GM21576 (cell line): ENCODE data around the gene ANKS3.

Source experiments
- ATAC-seq: cut with Tn5 transposase; IDR thresholded peaks from one replicate; pipeline ENCODE4 v1.9.1; 2021; ENCODE audit warnings: mild to moderate bottlenecking, moderate library complexity; ENCODE audit not compliant: unreplicated experiment

ANKS3 gene

GRCh38 chr16:4686497-4687210, 47.4 kb downstream of the ANKS3 start:
- ATAC-seq: no peak

- no peak for ATAC-seq
Observed at GRCh38 chr16:4685776-4686496, 48.1 kb downstream of the ANKS3 start.

DNA sequence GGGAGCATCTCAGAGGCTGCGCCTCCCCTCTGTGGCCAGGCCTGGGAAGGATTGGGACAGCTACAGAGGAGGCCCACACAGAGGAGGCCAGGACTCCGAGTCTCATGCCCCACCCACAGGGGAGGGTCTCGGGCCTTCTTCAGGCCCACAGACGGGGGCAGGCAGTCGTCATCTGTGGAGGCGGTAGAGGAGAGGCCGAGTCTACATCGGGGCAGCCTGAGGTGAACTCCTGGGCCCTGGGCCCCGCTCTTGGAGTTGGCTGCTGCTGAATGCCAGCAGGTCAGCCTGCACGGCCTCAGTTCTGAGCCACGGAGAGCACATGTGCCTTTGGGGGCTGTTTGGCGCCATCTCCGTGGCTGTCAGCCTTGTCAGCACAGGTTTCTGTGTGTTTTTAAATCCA, 48.8 kb downstream of the ANKS3 start:
- ATAC-seq: no peak

DNA sequence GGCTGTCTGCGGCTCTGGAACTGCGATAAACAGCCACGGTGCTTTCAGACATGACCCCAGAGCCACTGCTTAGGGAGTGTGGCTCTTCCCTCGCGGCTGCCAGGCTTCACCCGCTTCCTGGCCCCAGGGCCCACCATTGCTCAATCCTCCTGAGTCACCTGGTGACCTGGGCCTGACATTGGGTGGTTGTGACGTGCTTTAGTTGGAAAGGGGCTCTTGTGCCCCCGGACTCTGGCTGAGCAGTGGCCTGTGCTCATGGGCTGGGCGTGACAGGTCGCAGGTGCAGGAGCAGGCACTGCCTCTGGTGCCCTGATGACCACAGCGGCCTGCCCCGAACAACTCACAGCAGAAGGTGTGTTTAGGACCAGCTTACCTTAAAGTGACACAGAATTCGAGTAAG, 49.3 kb downstream of the ANKS3 start:
- ATAC-seq: no peak

- ATAC-seq: no peak
Observed at GRCh38 chr16:4684058-4684715, 49.9 kb downstream of the ANKS3 start.

- ATAC-seq: no peak
Observed at GRCh38 chr16:4683255-4684057, 50.6 kb downstream of the ANKS3 start.

DNA sequence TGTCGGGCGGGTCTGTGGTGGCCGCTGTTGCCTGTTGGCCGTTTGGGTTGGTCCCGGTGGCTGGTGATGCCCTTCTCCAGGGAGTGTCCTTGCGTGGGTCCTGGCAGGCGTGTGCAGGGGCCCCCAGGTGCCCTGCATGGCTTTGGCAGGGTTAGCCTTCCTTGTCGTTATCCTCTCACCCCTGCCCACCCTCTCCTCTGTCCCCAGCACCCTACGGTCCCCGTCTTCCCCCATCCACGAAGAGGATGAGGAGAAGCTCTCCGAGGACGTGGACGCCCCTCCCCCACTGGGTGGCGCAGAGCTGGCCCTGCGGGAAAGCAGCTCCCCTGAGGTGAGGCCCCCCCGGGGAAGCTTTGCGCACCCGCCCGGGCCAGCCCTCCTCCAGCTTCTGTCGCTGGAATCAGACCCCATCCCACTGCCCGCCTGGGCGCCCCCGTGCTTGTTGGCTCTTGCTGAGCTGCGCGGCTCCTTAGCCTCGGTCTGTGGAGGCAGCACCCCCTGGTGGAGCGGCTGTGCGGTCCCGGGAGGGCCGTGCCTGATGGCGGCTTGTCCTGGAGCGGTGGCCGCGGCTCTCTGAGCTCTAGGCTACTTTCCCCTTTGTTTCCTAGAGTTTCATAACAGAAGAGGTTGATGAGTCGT, 51.3 kb downstream of the ANKS3 start:
- ATAC-seq: no peak

GRCh38 chr16:4682084-4682591, 51.9 kb downstream of the ANKS3 start:
- no peak for ATAC-seq

GRCh38 chr16:4681471-4682083, 52.5 kb downstream of the ANKS3 start:
- ATAC-seq: no peak

DNA sequence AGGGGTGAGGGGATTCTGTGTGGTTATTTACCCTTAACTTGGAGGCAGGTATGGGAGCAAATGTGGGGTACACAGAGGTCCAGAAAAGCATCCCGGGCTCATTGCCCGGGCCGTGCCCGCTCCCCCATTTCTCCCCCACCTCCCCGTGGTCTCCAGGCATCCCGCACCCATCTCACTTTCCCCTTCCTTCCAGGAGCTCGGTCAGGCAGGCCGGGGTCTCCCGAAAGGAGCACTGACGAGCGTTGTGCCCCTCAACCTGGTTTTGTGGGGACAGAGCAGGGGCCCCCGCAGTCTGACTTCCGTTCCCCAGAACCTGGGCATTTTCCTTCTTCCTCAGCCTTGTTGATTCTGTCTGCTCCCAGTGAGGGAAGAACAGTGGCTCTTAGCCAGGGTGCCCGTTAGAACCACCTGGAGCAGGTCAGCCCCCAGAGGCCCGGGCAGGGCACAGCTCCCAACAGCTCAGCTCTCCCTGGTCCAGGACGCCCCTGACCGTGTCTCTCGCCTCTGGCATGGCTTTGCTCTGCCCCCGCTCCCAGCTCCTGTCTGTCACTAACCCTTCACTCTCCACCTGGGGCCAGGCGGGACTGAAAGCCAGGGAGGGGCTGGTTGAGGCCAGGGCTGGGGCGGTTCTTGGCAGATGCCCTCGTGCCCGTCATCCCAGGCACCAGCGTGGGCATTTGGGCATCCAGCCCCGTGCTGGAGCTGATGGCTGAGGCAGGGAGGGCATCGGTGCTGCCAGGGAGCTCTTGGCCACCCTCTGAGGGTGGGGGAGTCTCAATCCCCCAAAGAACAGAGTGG, 53.2 kb downstream of the ANKS3 start:
- no peak for ATAC-seq

DNA sequence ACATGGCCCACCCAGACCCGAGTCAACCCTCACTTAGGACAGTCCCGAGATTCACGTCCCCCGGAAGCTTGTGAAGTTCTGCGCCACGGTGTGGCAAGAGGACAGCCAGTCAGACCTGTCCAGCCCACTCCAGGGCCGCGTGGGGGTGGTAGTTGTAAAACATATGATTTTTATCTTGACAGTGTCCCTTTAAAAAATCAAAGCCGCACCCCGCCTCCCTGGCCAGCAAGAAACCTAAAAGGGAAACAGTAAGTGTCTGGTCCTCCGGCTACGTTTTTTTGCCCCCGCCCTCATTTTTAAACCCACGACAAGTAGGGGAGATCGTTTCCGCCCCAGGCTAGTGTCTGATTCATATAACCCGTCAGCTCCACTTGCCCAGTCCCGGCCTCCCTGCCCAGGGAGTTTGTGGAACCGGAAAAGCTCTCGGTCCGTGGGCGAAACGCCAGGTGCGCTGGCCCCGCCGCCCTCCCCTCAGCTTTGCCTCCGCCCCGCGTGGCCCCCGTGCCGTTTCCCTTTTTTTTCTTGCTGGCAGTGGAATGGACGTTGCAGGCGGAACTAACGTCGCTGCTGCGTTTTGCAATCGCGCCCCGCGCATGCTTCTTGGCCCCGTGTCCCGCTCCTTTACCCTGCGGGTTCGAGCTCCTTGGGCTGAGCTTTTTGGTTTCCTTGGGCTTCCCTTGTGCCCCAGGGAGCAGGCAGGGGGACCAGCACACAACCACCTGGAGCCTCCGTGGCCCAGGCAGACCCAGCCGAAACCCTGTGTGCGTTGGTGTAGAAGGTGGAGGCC, 54.0 kb downstream of the ANKS3 start:
- ATAC-seq: no peak

DNA sequence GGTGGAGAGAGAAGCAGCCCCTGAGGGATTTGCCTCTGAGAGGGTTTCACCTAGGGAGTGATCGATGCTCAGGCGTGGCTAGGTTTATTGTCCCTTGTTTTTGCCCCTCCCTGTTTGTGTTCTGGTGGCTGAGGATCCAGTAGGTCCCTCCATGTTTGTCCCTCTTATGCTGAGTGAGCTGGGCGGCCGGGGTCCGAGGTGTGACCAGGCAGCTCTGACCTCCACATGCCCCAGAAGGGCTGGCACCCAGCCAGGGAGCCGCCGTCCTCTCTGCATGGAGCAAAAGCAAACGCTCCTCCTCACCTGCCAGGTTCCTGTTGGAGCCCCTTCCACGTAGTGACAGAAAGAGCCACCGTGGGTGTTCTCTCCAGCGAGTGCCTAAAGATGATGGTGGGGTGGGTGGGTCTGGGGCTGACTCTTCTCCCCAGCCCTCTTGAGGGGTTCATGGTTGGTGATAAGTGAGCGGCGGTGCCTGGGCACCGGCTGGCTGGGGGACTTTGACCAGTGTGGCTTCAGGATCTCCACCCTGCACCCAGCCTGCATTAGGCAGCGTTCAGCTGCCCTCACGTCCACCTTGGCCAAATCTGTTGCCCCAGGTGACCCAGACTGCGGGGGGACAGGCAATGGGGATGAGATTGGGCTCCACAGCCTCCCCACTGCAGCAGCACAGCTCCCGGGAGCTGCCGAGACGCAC, 54.8 kb downstream of the ANKS3 start:
- no peak for ATAC-seq

DNA sequence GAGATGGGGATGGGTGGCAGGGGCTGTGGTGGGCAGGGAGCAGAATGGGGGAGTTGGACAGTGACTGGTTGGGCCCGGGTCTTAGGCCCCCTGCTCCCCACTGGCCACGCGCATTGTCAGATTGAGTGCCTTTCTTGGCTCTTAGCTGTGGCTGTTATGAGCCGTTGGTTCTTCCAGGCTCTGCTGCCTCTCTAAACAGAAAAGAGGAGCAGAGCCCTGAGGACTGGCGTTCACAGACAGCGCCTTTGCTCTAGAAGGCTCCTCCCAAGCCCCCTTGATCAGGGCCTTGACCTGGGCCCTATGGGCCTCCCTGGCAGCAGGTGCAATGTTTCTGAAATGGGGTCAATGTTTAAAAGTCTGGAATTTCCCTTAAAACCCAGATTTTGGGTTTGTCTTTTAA, 55.5 kb downstream of the ANKS3 start:
- ATAC-seq: no peak

DNA sequence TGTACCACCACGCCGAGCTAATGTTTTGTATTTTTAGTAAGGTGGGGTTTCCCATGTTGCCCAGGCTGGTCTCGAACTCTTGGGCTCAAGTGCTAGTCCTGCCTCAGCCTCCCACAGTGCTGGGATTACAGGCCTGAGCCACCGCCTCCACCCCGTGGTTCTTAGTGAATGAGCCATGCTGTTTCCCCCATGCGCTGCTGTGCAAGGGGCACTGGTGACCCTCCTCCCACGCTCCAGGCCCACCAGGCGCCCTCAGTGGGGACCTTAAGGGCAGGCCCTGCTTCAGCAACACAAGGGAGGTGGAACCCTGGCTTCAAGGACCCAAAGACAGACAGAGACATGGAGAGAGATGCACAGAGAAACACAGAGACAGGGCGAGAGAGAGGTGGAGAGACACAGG, 56.1 kb downstream of the ANKS3 start:
- no peak for ATAC-seq

GRCh38 chr16:4677390-4677789, 56.7 kb downstream of the ANKS3 start:
- ATAC-seq: no peak

DNA sequence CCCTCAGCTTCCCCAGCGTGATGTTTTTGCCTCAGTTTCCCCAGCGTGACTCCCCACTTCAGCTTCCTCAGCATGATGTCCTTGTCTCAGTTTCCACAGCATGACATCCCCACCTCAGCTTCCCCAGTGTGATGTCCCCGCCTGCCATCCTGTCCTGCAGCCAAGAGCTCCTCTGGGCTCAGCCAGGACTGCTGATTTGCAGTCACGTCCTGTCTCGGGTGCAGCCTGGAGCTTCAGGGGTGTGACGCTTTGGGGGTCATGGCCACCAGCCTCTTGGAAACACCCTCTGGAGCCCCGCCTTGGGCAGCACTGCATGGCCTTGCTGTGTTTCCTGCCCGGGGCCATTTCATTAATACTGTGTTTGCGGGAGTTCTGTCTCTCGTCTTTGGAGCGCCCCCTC, 57.2 kb downstream of the ANKS3 start:
- ATAC-seq: no peak

- no peak for ATAC-seq
Observed at GRCh38 chr16:4675864-4676786, 57.9 kb downstream of the ANKS3 start.
